ENCODE measurements around the gene TTL.
"Not testable (repeated sequence)": the region's sequence is repeated elsewhere in the genome, so short reads cannot be mapped to it uniquely, and the experiment has no call there.

The TTL gene

GRCh38 chr2:112481528-112482233, at the start of gene TTL:
TSS of gene TTL (plus strand) at chr2:112482156. CDS start at chr2:112482345, 189 bp downstream.
- no peaks in the 10 kb centered on the region for H3K36me3 ChIP-seq (ENCODE audit: control insufficient read depth, insufficient read depth, low read length, severe bottlenecking)
- H3K27me3 ChIP-seq (replicated peaks; ENCODE audit: control insufficient read depth, insufficient read depth, low read length), result no peaks in the 10 kb centered on the region
- peak; percentile 92 for DNase-seq (ENCODE audit: low read depth)

GRCh38 chr2:112432390-112432734, 49.6 kb upstream of the TTL start:
- H3K27me3 ChIP-seq (replicated peaks; ENCODE audit: control insufficient read depth, insufficient read depth, low read length); DNase-seq (ENCODE audit: low read depth); H3K36me3 ChIP-seq (ENCODE audit: control insufficient read depth, insufficient read depth, low read length, severe bottlenecking); H3K4me1 ChIP-seq (ENCODE audit: control insufficient read depth, insufficient read depth, low read length); H3K9me3 ChIP-seq (ENCODE audit: control insufficient read depth, low read length): not testable (repeated sequence)
- Histone ChIP-seq H3K9ac (ENCODE audit: low read length) (peak overlapping the region; percentile 79), H3K4me3 (ENCODE audit: low read length) (peak overlapping the region; percentile 78)

More at GRCh38 chr2:112481528-112482233, at the start of gene TTL:
- Histone ChIP-seq H3K4me3 (ENCODE audit: low read length) (peak within 1 kb of the TSS; percentile 94), H3K4me1 (ENCODE audit: control insufficient read depth, insufficient read depth, low read length) (peaks cover 13% of the 10 kb centered on the region), H3K9ac (ENCODE audit: low read length) (peak within 1 kb of the TSS; percentile 92), H3K9me3 (ENCODE audit: control insufficient read depth, low read length) (no peaks in the 10 kb centered on the region)

GRCh38 chr2:112432735-112433479, 49.0 kb upstream of the TTL start:
- Histone ChIP-seq H3K9ac (ENCODE audit: low read length) (peak overlapping the region; percentile 79), H3K4me3 (ENCODE audit: low read length) (peak overlapping the region; percentile 78)
- not testable (repeated sequence) for H3K9me3 ChIP-seq (ENCODE audit: control insufficient read depth, low read length); H3K27me3 ChIP-seq (replicated peaks; ENCODE audit: control insufficient read depth, insufficient read depth, low read length); DNase-seq (ENCODE audit: low read depth); H3K36me3 ChIP-seq (ENCODE audit: control insufficient read depth, insufficient read depth, low read length, severe bottlenecking); H3K4me1 ChIP-seq (ENCODE audit: control insufficient read depth, insufficient read depth, low read length)

GRCh38 chr2:112433480-112433879, 48.5 kb upstream of the TTL start, which contains the start of gene RGPD8:
TSS of gene RGPD8 (minus strand) at chr2:112433645. CDS start at chr2:112433453, 192 bp downstream.
- peak within 1 kb of the TSS; percentile 79 for H3K9ac ChIP-seq (ENCODE audit: low read length)
- peak; percentile 93 for DNase-seq (ENCODE audit: low read depth)
- H3K4me3 ChIP-seq (ENCODE audit: low read length), result peak within 1 kb of the TSS; percentile 78
- H3K36me3 ChIP-seq (ENCODE audit: control insufficient read depth, insufficient read depth, low read length, severe bottlenecking); H3K9me3 ChIP-seq (ENCODE audit: control insufficient read depth, low read length); H3K4me1 ChIP-seq (ENCODE audit: control insufficient read depth, insufficient read depth, low read length); H3K27me3 ChIP-seq (replicated peaks; ENCODE audit: control insufficient read depth, insufficient read depth, low read length): not testable (repeated sequence)

- Histone ChIP-seq H3K36me3 (ENCODE audit: control insufficient read depth, insufficient read depth, low read length, severe bottlenecking) (no peaks in the 10 kb centered on the region), H3K4me1 (ENCODE audit: control insufficient read depth, insufficient read depth, low read length) (no peaks in the 10 kb centered on the region), H3K27me3 (replicated peaks; ENCODE audit: control insufficient read depth, insufficient read depth, low read length) (no peaks in the 10 kb centered on the region), H3K4me3 (ENCODE audit: low read length) (no peak overlapping the region), H3K9ac (ENCODE audit: low read length) (no peak overlapping the region), H3K9me3 (ENCODE audit: control insufficient read depth, low read length) (no peaks in the 10 kb centered on the region)
- DNase-seq (ENCODE audit: low read depth), result no peak
These were observed 47.8 kb upstream of the TTL start for GRCh38 chr2:112433932-112434730.

GRCh38 chr2:112434890-112435715, 46.9 kb upstream of the TTL start:
- H3K9ac ChIP-seq (ENCODE audit: low read length); H3K4me1 ChIP-seq (ENCODE audit: control insufficient read depth, insufficient read depth, low read length); DNase-seq (ENCODE audit: low read depth); H3K36me3 ChIP-seq (ENCODE audit: control insufficient read depth, insufficient read depth, low read length, severe bottlenecking); H3K9me3 ChIP-seq (ENCODE audit: control insufficient read depth, low read length); H3K4me3 ChIP-seq (ENCODE audit: low read length); H3K27me3 ChIP-seq (replicated peaks; ENCODE audit: control insufficient read depth, insufficient read depth, low read length): not testable (repeated sequence)

- not testable (repeated sequence) for H3K36me3 ChIP-seq (ENCODE audit: control insufficient read depth, insufficient read depth, low read length, severe bottlenecking); H3K9ac ChIP-seq (ENCODE audit: low read length); H3K27me3 ChIP-seq (replicated peaks; ENCODE audit: control insufficient read depth, insufficient read depth, low read length); H3K4me3 ChIP-seq (ENCODE audit: low read length); H3K4me1 ChIP-seq (ENCODE audit: control insufficient read depth, insufficient read depth, low read length); H3K9me3 ChIP-seq (ENCODE audit: control insufficient read depth, low read length); DNase-seq (ENCODE audit: low read depth)
These were observed 46.1 kb upstream of the TTL start for GRCh38 chr2:112435716-112436431.

- H3K9me3 ChIP-seq (ENCODE audit: control insufficient read depth, low read length); H3K4me3 ChIP-seq (ENCODE audit: low read length); H3K36me3 ChIP-seq (ENCODE audit: control insufficient read depth, insufficient read depth, low read length, severe bottlenecking); DNase-seq (ENCODE audit: low read depth); H3K4me1 ChIP-seq (ENCODE audit: control insufficient read depth, insufficient read depth, low read length); H3K9ac ChIP-seq (ENCODE audit: low read length); H3K27me3 ChIP-seq (replicated peaks; ENCODE audit: control insufficient read depth, insufficient read depth, low read length): not testable (repeated sequence)
These were observed 45.0 kb upstream of the TTL start for GRCh38 chr2:112436993-112437392.

GRCh38 chr2:112437405-112437831, 44.5 kb upstream of the TTL start:
- not testable (repeated sequence) for H3K9me3 ChIP-seq (ENCODE audit: control insufficient read depth, low read length); H3K9ac ChIP-seq (ENCODE audit: low read length); H3K4me3 ChIP-seq (ENCODE audit: low read length); H3K27me3 ChIP-seq (replicated peaks; ENCODE audit: control insufficient read depth, insufficient read depth, low read length); DNase-seq (ENCODE audit: low read depth); H3K4me1 ChIP-seq (ENCODE audit: control insufficient read depth, insufficient read depth, low read length); H3K36me3 ChIP-seq (ENCODE audit: control insufficient read depth, insufficient read depth, low read length, severe bottlenecking)

GRCh38 chr2:112438603-112439261, 43.2 kb upstream of the TTL start:
- H3K4me1 ChIP-seq (ENCODE audit: control insufficient read depth, insufficient read depth, low read length); H3K9me3 ChIP-seq (ENCODE audit: control insufficient read depth, low read length); H3K36me3 ChIP-seq (ENCODE audit: control insufficient read depth, insufficient read depth, low read length, severe bottlenecking); H3K4me3 ChIP-seq (ENCODE audit: low read length); DNase-seq (ENCODE audit: low read depth); H3K27me3 ChIP-seq (replicated peaks; ENCODE audit: control insufficient read depth, insufficient read depth, low read length); H3K9ac ChIP-seq (ENCODE audit: low read length): not testable (repeated sequence)
